BJ (cell line): ENCODE measurements around the gene UTS2. TPM values are rescaled to one million over a fixed set of nuclear protein-coding genes. Genes with fewer than 3 reads are reported as not detected.
A peak's percentile ranks its signal among the peaks of the same experiment; 100 is the strongest.

Experiments
- CTCF ChIA-PET: fragments of 350-600 bp; formaldehyde crosslinking; extraction: SDS; loops from one replicate; lab custom pipeline; 2021; ENCODE audit warnings: antibody characterized with exemption, inconsistent platforms; lab: Yijun Ruan, JAX
- POLR2A ChIA-PET: fragments of 300-600 bp; sonication (Branson Sonifier 250); formaldehyde crosslinking; extraction: SDS; loops from one replicate; lab custom pipeline; 2021; ENCODE audit warnings: antibody characterized with exemption; lab: Charles Lee
- DNase-seq: peaks from one replicate; pipeline ENCODE4 v3.0.0-alpha.2; 2011; ENCODE audit warnings: low read depth
- H3K27me3 ChIP-seq: 2 replicates; pipeline ENCODE4 v1.6.0; 2011; ENCODE audit warnings: low read length; ENCODE audit not compliant: control insufficient read depth, insufficient read depth
- H3K36me3 ChIP-seq: 2 replicates; pipeline ENCODE4 v1.5.1; 2011; ENCODE audit warnings: low read length; ENCODE audit not compliant: control insufficient read depth, insufficient read depth
- H3K4me3 ChIP-seq: 2 replicates; pipeline ENCODE4 v1.5.1; 2011; ENCODE audit warnings: low read depth, mild to moderate bottlenecking, control low read depth, low read length
- CTCF ChIP-seq: IDR thresholded peaks from 2 replicates; pipeline ENCODE4 v1.5.1; 2011; ENCODE audit warnings: low read depth, mild to moderate bottlenecking, control low read depth, inconsistent platforms, low read length, moderate library complexity; ENCODE audit not compliant: insufficient read depth
- polyA plus RNA-seq: library from polyadenylated mRNA; depleted of rRNA; stranded (reverse); fragments of >200 nt; gene quantifications from 2 replicates; pipeline ENCODE4 v1.2.3, GENCODE V29; 2011

UTS2 gene
- polyA plus RNA-seq, 1 experiment, result not detected

GRCh38 chr1:7856345-7856744, 3.5 kb upstream of the UTS2 start:
- TF ChIP-seq CTCF, result no peak
- H3K36me3 ChIP-seq, result no peaks in the 10 kb centered on the region
- POLR2A ChIA-PET, result no interaction called here
- H3K27me3 ChIP-seq, result no peaks in the 10 kb centered on the region
- no peak for DNase-seq
- CTCF ChIA-PET, result interaction anchor here (1.0 kb wide), 1 partner anchor 54 kb away, joined by 3 read pairs; no protein-coding TSS in a partner anchor
- H3K4me3 ChIP-seq, result no peak overlapping the region

- DNase-seq, result no peak
- no peak for TF ChIP-seq CTCF
These were observed 790 bp upstream of the UTS2 start for GRCh38 chr1:7853684-7854026.

DNA sequence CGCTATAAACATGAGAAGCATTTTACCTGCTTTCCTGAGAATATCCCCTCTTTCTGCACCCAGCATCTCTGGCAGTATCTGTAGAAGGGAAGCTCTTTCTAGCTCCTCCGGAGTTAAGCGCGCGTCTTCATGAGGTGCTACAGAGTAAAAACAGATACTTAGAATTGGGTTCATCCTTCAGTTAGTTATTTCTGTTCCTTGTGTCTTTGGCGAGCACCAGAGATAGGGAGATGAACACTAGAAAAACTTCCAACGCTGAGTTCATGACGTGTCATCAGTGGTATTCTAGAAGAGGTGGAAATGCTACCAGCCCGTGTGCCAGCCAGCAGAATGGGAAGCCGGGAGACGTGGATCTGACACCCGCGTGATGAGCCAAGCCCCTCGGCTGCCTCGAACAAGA, 2.1 kb downstream of the UTS2 start:
- ChIA-PET POLR2A (no interaction called here), CTCF (no interaction called here)
- no peak for TF ChIP-seq CTCF
- Histone ChIP-seq H3K4me3 (no peak overlapping the region), H3K27me3 (no peaks in the 10 kb centered on the region), H3K36me3 (no peaks in the 10 kb centered on the region)
- no peak for DNase-seq

More at GRCh38 chr1:7853684-7854026, 790 bp upstream of the UTS2 start:
- POLR2A ChIA-PET, result no interaction called here
- no peak overlapping the region for H3K4me3 ChIP-seq
- CTCF ChIA-PET, result no interaction called here
- H3K27me3 ChIP-seq, result no peaks in the 10 kb centered on the region
- H3K36me3 ChIP-seq, result no peaks in the 10 kb centered on the region

DNA sequence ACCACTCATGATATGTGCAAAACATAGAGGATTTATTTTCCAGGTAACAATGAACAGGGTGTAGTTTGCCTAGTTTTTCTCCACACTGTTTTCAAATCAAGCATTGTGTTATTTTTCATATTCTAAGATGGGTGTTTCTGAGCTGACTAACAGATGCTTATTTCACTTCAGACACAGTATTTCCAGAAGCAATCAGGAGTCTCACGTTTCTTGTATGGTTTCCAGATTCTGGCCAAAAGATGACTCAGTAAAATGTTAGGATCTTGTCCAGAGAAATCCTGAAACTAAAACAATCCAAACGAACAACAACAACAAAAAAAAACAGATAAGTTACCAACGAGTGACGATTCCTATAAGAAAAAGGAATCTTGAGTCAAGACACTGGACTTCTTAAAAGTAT, 5.3 kb downstream of the UTS2 start:
- CTCF ChIA-PET, result no interaction called here
- no peaks in the 10 kb centered on the region for H3K27me3 ChIP-seq
- no peak for TF ChIP-seq CTCF

GRCh38 chr1:7846656-7847055, 6.2 kb downstream of the UTS2 start:
- TF ChIP-seq CTCF, result no peak
- ChIA-PET POLR2A (no interaction called here), CTCF (no interaction called here)
- Histone ChIP-seq H3K4me3 (no peak overlapping the region), H3K36me3 (no peaks in the 10 kb centered on the region), H3K27me3 (no peaks in the 10 kb centered on the region)
- DNase-seq, result no peak

More for the DNA sequence above, 5.3 kb downstream of the UTS2 start:
- POLR2A ChIA-PET, result no interaction called here
- Histone ChIP-seq H3K4me3 (no peak overlapping the region), H3K36me3 (no peaks in the 10 kb centered on the region)
- DNase-seq, result peak; percentile 47
